ENCODE measurements around the gene EPHA6.

- no peak for TF ChIP-seq CTCF (IDR thresholded peaks at IDR 0.05 in 2 of 3, conservative IDR thresholded peaks at IDR 0.05 in 1 of 3; ENCODE audit: control insufficient read depth in 2 of 3, extremely low read depth in 1 of 3, insufficient read depth in 1 of 3, low read depth in 3 of 3, low read length in 3 of 3)
- TF ChIP-seq TCF12 (IDR thresholded peaks at IDR 0.05; ENCODE audit: low read depth, low read length) = no peak
- no peak for TF ChIP-seq SMAD1 (IDR thresholded peaks at IDR 0.05; ENCODE audit: low read depth, partially characterized antibody)
- no peak for TF ChIP-seq GABPA (IDR thresholded peaks at IDR 0.05; ENCODE audit: low read depth)
- no peak for TF ChIP-seq ZSCAN29 (IDR thresholded peaks at IDR 0.05)
- TF ChIP-seq, protein P1, sequence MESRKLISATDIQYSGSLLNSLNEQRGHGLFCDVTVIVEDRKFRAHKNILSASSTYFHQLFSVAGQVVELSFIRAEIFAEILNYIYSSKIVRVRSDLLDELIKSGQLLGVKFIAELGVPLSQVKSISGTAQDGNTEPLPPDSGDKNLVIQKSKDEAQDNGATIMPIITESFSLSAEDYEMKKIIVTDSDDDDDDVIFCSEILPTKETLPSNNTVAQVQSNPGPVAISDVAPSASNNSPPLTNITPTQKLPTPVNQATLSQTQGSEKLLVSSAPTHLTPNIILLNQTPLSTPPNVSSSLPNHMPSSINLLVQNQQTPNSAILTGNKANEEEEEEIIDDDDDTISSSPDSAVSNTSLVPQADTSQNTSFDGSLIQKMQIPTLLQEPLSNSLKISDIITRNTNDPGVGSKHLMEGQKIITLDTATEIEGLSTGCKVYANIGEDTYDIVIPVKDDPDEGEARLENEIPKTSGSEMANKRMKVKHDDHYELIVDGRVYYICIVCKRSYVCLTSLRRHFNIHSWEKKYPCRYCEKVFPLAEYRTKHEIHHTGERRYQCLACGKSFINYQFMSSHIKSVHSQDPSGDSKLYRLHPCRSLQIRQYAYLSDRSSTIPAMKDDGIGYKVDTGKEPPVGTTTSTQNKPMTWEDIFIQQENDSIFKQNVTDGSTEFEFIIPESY (IDR thresholded peaks at IDR 0.05) = no peak
- no peak for TF ChIP-seq MAX (IDR thresholded peaks at IDR 0.05; ENCODE audit: low read depth, low read length)
- no peak for TF ChIP-seq ZZZ3 (IDR thresholded peaks at IDR 0.05; ENCODE audit: control insufficient read depth, insufficient read length, low read depth)
- TF ChIP-seq NRF1 (conservative IDR thresholded peaks at IDR 0.05; ENCODE audit: low read depth, low read length) = no peak
- TF ChIP-seq TCF3 (IDR thresholded peaks at IDR 0.05; ENCODE audit: borderline replicate concordance, insufficient read depth, low read depth, low read length) = no peak
- no peak for TF ChIP-seq MLLT1 (IDR thresholded peaks at IDR 0.05)
- TF ChIP-seq SREBF1 (IDR thresholded peaks at IDR 0.05; ENCODE audit: low read length) = no peak
Observed at GRCh38 chr3:97686258-97686657, 871.9 kb downstream of the EPHA6 start.

All from GM12878 (cell line).